KMS-11 (cell line): ENCODE results near the gene PPFIBP2.
"Not testable (repeated sequence)": the region's sequence is repeated elsewhere in the genome, so short reads cannot be mapped to it uniquely, and the experiment has no call there.

Source experiments
- H2AFZ ChIP-seq: fragments of 200-600 bp; sonication (generic); 2 replicates; pipeline ENCODE4 v1.6.1; 2016; ENCODE audit warnings: antibody characterized with exemption, mixed run types, low read depth
- H3K27ac ChIP-seq: fragments of 200-600 bp; sonication (generic); 2 replicates; pipeline ENCODE4 v1.6.1; 2016; ENCODE audit warnings: mild to moderate bottlenecking, mixed run types
- H3K27me3 ChIP-seq: fragments of 200-600 bp; sonication (generic); 2 replicates; pipeline ENCODE4 v1.6.1; 2017; ENCODE audit warnings: mild to moderate bottlenecking, low read depth, mixed run types, moderate library complexity; ENCODE audit not compliant: insufficient read depth
- H3K36me3 ChIP-seq: fragments of 200-600 bp; sonication (generic); 2 replicates; pipeline ENCODE4 v1.6.1; 2017; ENCODE audit warnings: mild to moderate bottlenecking, mixed run types; ENCODE audit not compliant: insufficient read depth
- H3K4me1 ChIP-seq: fragments of 200-600 bp; sonication (generic); 2 replicates; pipeline ENCODE4 v1.6.1; 2016; ENCODE audit warnings: mild to moderate bottlenecking, low read depth, mixed run types; ENCODE audit not compliant: poor library complexity, severe bottlenecking
- H3K4me2 ChIP-seq: fragments of 200-600 bp; sonication (generic); 2 replicates; pipeline ENCODE4 v1.7.0; 2016; ENCODE audit warnings: mild to moderate bottlenecking, mixed run types
- H3K4me3 ChIP-seq: fragments of 200-600 bp; sonication (generic); IDR thresholded peaks from 2 replicates; pipeline ENCODE4 v1.6.1; 2017; ENCODE audit warnings: low read depth, low read length, mixed read lengths; ENCODE audit not compliant: insufficient read depth
- H3K79me2 ChIP-seq: fragments of 200-600 bp; sonication (generic); 2 replicates; pipeline ENCODE4 v1.6.1; 2016; ENCODE audit warnings: low read depth, mixed run types; ENCODE audit not compliant: insufficient read depth
- H3K9ac ChIP-seq: fragments of 200-600 bp; sonication (generic); 2 replicates; pipeline ENCODE4 v1.6.1; 2016; ENCODE audit warnings: mild to moderate bottlenecking, mixed run types
- H4K20me1 ChIP-seq: fragments of 200-600 bp; sonication (generic); 2 replicates; pipeline ENCODE4 v1.6.1; 2016; ENCODE audit warnings: mild to moderate bottlenecking, mixed run types; ENCODE audit not compliant: insufficient read depth
- CTCF ChIP-seq: fragments of 200-600 bp; sonication (generic); conservative IDR thresholded peaks from 2 replicates; pipeline ENCODE4 v1.6.1; 2017; ENCODE audit warnings: low read depth, mild to moderate bottlenecking, antibody characterized with exemption, low read length, moderate library complexity, mixed read lengths

PPFIBP2 gene

GRCh38 chr11:7514099-7514591 lies 346 bp downstream of the PPFIBP2 start:
- H3K9ac ChIP-seq, result peak overlapping the region; percentile 81; the same call in 1 of the 2 replicates

GRCh38 chr11:7515447-7515886 lies 1.7 kb downstream of the PPFIBP2 start:
- H3K27me3 ChIP-seq, result no peaks in the 10 kb centered on the region
- H3K4me1 ChIP-seq, result peaks cover 34% of the 10 kb centered on the region
- H3K36me3 ChIP-seq, result no peaks in the 10 kb centered on the region
- no peaks in the 10 kb centered on the region; the same call in 1 of the 2 replicates for H3K79me2 ChIP-seq
- H3K27ac ChIP-seq, result no peak overlapping the region
- no peak overlapping the region for H3K9ac ChIP-seq
- TF ChIP-seq CTCF, result no peak
- H3K4me3 ChIP-seq, result no peak overlapping the region
- no peaks in the 10 kb centered on the region for H4K20me1 ChIP-seq
- no peak overlapping the region for H2AFZ ChIP-seq
- no peak overlapping the region for H3K4me2 ChIP-seq

More at GRCh38 chr11:7514099-7514591, 346 bp downstream of the PPFIBP2 start:
- H3K4me1 ChIP-seq, result peaks cover 32% of the 10 kb centered on the region
- peak overlapping the region; percentile 94 for H2AFZ ChIP-seq
- TF ChIP-seq CTCF, result no peak
- no peaks in the 10 kb centered on the region for H3K27me3 ChIP-seq
- H3K4me2 ChIP-seq, result peak overlapping the region; percentile 74
- H3K4me3 ChIP-seq, result no peak overlapping the region
- no peaks in the 10 kb centered on the region for H4K20me1 ChIP-seq
- H3K79me2 ChIP-seq, result no peaks in the 10 kb centered on the region; the same call in 1 of the 2 replicates
- H3K36me3 ChIP-seq, result no peaks in the 10 kb centered on the region
- no peak overlapping the region for H3K27ac ChIP-seq

GRCh38 chr11:7516475-7516874 lies 2.7 kb downstream of the PPFIBP2 start:
- no peak for TF ChIP-seq CTCF
- Histone ChIP-seq H3K4me3 (no peak overlapping the region), H3K36me3 (no peaks in the 10 kb centered on the region), H3K4me1 (peaks cover 35% of the 10 kb centered on the region), H3K27me3 (no peaks in the 10 kb centered on the region), H3K27ac (no peak overlapping the region), H3K9ac (no peak overlapping the region), H4K20me1 (no peaks in the 10 kb centered on the region), H3K4me2 (no peak overlapping the region), H2AFZ (no peak overlapping the region), H3K79me2 (no peaks in the 10 kb centered on the region; the same call in 1 of the 2 replicates)

- H3K27me3 ChIP-seq, H2AFZ ChIP-seq, H3K27ac ChIP-seq, H3K36me3 ChIP-seq, H3K79me2 ChIP-seq, H3K9ac ChIP-seq, H3K4me2 ChIP-seq, H4K20me1 ChIP-seq, H3K4me3 ChIP-seq: not testable (repeated sequence)
- H3K4me1 ChIP-seq, result peaks cover 24% of the 10 kb centered on the region
These were observed 3.9 kb downstream of the PPFIBP2 start for GRCh38 chr11:7517743-7518142.

- H4K20me1 ChIP-seq, result no peaks in the 10 kb centered on the region
- H3K4me3 ChIP-seq, result no peak overlapping the region
- no peak overlapping the region for H3K27ac ChIP-seq
- no peak overlapping the region for H3K4me2 ChIP-seq
- no peaks in the 10 kb centered on the region; the same call in 1 of the 2 replicates for H3K79me2 ChIP-seq
- H3K9ac ChIP-seq, result no peak overlapping the region
- TF ChIP-seq CTCF, result no peak
- peaks cover 24% of the 10 kb centered on the region for H3K4me1 ChIP-seq
- H2AFZ ChIP-seq, result no peak overlapping the region
- no peaks in the 10 kb centered on the region for H3K27me3 ChIP-seq
- H3K36me3 ChIP-seq, result no peaks in the 10 kb centered on the region
These were observed 5.2 kb downstream of the PPFIBP2 start for GRCh38 chr11:7518811-7519562.
